GM19043 (cell line): ENCODE data around the gene CALML5.

Experiments used
- ATAC-seq: cut with Tn5 transposase; IDR thresholded peaks from one replicate; pipeline ENCODE4 v1.9.1; 2021; ENCODE audit warnings: low read depth; ENCODE audit not compliant: unreplicated experiment

CALML5 gene

DNA sequence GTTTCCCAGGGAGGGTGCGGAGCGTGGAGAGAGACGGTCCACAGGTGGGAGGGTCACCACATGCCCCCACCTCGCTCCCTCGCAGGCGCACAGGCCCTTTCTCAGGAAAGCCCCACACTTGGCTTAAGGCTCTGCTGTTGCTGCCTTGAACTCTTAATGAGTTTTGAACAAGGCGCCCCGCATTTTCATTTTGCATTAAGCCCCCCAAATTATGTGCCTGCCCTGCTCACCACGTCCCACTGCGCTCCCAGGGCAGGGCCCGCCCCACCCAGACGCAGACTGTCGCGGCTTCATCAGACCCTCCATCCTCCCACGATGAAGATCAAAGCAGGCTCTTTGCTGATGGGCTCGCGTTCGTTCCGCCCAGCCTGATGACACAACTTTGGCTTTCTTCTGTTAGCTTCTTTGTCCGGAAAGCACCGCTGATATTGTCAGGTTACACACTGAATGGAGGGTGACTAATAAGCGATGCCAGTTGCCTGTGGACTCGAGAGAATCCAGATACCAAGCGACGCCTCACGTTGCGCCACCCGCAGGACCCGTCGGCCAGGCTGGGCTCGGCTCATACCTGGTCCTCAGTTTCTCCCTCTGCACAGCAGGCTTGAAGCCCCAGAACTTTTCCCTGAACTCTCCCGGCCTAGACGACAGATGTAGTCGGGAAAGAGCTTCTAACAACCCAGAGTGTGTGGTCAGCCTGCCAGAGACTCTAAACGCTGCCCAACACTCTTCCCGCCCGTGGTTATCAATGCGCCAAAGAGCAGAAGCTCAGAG is 34.9 kb upstream of the CALML5 start:
- no peak for ATAC-seq

DNA sequence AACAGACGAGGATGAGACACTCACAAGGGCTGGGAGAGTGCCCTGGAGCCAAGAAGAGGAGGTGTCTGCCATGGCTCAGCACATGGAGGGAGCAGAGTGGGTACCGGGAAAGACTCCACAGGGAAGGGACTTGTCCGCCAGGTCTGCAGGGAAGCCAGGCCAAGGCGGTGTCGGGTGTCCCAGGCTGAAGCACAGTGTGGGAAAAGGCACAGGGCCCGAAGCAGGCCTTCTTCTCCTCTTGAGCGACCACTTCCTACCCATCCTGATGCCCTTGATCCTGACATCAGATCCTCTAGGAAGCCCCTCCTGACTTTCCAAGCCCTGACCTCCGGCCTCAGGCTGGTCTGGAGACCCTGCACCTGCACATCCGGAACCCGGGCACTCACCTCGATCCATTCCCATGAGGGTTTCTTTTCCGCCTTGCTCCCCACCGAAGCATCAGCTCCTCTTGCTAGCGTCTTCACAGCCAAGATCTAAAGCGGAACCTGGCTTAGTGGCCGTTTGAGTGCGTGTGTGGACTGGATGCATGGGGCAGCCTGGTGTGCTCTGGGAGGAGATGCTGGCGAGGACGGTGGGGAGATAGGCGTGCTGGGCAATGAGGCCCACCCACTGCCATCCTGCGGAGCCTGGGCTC is 33.8 kb upstream of the CALML5 start:
- no peak for ATAC-seq

DNA sequence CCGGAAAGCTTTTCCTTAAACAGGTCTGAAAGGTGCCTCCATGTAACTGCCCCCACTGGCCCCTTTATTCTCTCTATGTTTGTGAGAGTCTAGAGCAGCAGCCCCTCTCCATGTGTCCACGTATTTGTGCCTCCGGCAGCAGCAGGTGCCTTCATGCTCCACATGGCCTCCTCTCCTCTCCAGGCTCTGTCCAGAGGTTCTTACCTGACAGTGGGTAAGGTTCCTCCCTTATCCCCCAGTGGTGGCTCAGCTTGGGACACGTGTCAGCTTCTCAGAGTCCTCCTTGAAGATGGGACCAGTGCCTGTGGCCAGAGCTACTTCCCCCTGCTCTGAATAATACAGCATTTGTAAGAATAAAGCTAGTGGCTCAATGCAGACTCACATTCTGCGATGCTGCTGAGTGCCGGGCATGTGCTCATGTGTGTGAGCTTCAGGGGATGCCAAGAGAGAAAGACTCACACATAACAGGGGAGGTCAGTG is 33.3 kb upstream of the CALML5 start:
- no peak for ATAC-seq

DNA sequence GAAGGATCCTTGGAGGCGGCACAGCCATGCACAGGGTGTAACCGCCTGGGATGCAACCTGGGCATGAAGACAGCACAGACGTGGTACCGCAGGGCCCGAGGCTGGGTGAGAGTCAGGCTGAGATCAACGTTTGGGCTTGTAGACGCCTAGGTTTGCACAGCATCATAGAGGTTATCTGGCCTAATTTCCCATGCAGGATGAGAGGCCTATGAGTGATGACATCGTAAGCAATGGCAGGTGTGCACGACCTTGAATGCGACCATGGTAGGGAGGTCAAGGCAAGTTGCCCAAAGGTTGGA is 32.9 kb upstream of the CALML5 start:
- ATAC-seq = no peak

DNA sequence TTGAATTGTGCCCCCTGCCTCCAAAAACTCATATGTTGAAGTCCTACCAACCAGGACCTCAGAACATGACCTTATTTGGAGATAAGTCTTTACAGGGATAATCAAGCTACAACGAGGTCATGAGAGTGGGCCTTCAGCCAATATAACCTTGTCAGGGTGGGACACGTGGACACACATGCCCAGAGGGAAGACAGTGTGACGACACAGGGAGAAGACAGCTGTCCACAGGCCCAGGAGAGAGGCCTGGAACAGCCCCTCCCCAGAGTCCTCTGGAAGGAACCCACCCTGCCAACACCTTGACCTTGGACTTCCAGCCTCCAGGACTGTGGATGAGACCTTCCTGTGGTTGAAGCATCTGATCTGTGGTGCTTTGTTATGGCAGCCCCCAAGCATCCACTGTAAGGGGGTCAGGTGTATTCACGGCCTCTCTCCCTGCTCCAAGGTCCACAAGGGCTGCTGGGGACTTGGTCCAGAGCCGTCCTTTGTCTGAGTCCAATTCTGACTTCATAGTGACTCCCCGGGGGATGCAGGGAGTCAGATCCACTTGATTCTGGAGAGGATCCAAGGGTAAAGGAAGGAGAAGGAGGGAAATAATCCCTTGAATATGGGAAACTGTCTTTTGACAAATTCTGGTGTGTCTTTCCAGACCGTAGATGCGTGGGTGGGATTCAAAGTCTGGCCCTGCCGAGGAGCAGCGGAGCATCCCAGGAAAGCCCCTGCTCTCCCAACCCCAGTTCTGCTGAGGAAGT is 32.4 kb upstream of the CALML5 start:
- no peak for ATAC-seq

DNA sequence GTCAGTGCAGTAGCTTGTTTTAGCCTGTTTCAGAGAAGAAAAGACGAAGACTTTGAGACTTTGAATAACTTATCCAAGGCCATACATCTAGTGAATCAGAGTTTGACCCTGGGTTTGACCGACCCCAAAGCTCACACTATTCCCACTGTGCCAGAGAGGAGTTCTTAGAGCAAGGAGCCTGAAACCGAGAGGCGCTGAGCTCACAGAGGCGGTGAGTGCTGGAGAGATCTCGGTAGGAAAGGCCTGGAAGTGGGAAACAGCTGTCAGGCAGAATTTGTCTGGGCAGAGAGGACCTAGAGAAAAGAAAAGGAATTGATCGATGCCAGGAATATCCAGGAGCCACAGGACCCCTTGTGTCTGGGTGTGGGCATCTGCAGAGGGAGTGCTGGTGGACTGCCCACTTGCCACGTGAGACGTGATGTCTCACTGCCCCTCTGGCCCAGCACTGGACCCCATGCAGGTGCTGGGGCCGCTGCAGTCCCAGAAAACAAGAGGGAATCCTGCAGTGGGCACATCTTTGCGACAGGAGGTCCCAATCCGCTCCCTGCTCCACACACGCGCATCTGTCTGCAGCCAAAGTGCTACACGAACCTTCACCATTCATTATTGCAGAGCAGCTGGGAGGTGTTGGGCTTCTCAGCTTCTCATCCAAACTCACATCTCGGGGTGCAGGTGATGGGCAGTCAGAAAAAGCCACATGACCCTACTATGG is 31.6 kb upstream of the CALML5 start:
- no peak for ATAC-seq

DNA sequence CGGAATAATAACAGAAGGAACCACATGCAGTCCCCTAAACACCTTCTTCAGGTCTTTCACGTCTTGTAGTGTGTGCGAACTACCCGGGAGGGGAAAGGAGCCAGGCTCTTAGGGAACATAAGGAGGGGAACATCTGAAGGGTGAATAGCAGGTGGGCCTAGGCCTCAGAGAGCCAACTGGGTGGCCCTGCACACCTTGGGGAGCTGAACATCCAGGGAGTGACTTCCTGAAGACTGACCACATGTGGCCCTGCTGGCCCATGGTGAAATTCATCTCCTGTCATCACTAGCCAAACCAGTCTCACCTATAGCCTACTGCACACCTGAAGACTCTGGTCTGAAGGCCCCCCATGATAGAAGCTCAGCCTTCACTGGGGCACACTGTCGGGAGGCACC is 31.0 kb upstream of the CALML5 start:
- ATAC-seq = no peak

DNA sequence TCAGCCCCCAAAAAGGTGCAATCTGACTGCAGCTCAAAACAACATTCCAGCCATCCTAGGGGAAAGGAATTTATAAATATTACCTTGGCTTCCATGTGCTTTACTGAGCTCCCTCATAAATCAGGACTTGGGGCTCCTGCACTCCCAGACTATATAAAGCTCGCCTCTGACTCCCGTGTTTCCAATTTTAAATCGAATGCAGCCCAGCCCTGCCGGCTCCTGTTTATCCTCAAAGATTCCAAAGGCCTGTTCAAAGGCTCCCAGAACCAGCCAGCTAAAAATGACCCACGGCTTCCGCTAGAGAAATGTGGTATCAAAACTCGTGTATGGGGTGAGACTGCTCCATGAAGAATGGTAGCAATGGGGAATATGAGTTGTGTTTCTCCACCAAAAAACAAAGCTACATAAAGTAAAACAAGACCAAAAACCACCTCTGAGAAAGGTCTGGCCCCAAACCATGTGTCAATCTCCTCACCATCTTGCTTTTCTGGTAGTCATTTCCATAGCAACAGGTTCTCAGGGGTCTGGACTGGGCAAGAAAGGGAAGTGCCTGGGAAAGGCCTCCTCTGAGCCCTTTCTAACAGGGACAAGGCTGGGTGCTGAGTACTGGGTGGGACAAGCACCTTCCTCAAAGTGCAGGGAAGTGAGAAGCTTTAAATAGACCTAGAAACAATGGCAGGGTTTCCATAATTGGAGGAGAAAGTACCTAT is 30.5 kb upstream of the CALML5 start:
- no peak for ATAC-seq

DNA sequence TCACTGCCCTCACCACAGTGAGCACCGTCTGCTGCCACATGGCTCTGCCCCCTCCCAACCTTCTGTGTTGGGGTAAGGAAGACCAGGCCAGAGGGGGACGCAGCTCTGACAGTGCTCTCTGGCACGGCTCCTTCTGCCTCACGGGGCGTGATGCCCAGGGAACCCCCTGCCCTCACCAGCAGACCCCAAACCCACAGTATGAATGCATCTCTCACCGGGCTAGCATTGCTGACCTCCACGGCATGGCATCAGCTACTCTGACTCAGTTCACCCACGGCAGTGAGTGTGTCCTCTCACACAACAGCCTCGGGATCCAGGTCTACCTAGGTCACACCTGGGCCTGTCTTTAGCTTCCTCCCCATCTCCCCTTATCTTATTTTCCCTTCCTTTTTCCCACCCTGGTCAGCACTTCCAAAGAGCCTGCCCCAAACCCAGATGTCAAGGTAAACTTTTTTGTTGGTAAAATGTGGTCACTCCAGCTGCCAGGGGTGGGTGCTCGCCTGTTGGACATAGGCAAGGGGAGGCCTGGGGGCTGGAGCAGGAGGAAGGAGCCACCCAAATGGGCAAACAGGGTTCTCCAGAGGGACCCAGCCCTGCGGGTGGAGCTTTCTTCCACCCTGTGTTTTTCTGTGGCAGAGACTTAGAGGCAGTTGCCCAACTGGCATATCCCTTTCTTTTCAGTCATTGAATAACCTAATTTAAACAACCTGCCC is 29.8 kb upstream of the CALML5 start:
- no peak for ATAC-seq

DNA sequence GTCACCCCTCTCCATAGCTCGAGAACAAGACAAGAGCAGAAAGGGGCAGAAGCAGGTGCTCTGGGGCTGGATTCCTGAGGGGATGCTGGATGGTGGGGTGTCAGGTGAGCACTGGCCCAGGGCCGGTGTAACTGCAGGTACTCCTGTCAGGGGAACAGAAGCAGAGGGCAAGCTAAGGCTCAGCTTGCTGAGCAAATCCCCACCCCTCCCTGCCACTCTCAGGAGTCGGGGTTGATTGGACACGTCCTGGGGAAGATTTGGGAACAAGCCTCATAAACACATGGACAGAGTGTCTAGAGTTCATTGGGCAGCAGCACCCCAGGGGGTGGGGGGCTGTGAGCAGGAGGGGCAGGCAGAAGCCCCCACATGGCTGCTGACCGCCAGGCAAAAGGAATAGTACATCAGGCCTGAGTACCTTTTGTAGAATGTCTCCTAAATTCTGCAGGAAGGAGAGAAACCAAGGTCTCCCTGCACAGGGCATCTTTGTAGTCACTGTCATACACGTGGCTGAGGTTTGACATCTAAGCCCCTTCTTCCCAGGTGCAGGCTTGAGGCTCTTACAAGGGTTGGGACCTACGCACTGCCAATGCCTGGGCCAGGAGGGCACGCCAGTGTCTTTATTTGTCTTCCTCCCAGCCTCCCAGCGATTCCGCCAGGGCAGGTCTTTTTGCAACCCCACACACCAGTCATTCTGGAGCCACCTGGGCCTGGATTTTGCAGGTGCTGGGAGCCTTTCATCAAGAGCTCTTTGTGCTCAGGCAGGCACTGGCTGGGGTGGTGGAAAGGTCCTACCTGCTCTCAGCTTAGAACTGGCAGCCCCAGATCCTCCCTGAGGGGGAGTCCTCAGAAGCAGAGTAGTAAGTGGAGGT is 28.2 kb upstream of the CALML5 start:
- ATAC-seq = no peak

DNA sequence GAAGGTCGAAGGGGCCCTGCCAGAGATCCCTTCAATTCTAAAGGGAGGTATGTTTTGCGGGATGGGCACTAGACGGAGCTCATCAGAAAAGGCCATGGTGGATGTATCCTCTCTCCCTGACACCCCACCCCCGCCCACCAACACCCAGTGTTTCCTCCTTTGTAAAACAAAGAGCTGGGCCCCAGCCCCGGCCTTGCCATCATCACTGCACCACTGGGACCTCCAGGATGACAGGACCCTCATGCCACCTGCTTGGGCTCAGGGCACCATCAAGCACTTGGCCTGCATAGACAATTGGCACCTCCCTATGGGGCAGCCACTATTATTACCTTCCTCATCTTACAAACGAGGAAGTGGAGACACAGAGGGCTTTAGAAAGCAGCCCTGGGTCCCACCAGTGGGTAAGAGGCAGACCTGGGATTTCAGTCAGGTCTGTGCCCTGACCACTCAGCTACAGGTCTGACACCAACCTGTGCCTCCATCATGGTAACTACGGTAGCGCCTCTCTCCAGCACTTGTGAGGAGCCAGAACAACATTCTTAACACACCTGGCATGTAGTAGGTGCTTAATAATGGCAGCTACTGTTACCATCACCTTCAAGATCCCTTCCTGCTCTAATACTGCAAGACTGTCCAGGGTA is 27.4 kb upstream of the CALML5 start:
- no peak for ATAC-seq

DNA sequence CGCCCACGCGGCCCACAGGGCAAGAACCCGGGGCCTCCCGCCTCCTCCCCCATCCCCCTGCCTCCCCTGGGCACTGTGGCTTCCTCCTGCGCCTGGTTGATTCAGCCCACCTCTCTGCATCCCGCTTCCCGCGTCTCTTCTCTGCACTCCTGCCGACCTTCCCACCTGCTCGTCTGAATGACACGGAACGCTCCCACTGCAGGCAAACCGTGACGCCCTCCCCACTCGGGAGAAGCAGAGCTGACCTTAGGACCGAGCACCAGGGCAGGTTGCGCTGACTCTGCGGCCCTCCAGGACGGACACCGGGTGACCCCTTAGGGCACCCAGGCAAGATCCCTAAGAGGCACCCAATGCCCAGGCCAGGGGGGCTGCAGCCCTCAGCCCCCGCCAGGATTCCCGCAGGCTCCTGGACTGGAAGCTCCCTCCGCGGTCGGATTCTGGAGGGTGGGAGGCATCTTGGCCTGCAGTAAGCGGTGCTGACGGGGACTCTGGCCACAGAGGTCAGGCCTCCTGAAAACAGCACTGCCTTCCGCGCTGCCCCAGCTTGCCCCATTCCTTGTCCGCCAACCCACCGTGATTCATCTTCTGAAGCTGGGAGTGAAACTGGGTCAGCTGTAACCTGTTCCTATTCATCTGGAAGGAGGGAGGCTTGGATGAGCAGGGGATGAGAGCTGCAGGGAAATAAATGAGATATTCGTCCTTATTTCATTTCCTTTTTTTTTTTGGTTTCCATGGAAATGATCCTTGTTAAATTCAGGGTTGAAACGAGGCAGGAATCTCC is 26.4 kb upstream of the CALML5 start:
- no peak for ATAC-seq

DNA sequence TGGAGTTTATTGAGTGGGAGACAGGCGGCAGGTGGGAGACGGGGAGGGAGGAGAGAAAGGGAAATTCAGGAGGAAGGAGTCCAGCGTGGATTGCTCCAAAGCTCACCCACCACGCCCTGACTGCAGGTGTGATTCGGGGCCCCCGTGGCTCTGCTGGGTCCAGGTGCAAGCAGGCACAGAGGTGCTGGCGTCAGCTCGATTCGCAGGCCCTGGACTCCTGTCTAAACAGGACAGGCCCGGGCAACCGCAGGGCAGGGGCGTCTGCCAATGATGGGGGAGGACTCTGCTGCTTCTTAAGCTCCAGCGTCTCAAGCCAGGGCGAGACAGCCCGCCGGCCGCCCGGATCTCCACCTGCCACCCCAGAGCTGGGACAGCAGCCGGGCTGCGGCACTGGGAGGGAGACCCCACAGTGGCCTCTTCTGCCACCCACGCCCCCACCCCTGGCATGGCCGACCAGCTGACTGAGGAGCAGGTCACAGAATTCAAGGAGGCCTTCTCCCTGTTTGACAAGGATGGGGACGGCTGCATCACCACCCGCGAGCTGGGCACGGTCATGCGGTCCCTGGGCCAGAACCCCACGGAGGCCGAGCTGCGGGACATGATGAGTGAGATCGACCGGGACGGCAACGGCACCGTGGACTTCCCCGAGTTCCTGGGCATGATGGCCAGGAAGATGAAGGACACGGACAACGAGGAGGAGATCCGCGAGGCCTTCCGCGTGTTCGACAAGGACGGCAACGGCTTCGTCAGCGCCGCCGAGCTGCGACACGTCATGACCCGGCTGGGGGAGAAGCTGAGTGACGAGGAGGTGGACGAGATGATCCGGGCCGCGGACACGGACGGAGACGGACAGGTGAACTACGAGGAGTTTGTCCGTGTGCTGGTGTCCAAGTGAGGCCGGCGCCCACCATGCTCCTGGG is 25.5 kb upstream of the CALML5 start, which contains the start of gene CALML3:
TSS of gene CALML3 (plus strand) at position 321 of the 920 bp plus-strand sequence. CDS start at position 446, 125 bp downstream.
- no peak for ATAC-seq

DNA sequence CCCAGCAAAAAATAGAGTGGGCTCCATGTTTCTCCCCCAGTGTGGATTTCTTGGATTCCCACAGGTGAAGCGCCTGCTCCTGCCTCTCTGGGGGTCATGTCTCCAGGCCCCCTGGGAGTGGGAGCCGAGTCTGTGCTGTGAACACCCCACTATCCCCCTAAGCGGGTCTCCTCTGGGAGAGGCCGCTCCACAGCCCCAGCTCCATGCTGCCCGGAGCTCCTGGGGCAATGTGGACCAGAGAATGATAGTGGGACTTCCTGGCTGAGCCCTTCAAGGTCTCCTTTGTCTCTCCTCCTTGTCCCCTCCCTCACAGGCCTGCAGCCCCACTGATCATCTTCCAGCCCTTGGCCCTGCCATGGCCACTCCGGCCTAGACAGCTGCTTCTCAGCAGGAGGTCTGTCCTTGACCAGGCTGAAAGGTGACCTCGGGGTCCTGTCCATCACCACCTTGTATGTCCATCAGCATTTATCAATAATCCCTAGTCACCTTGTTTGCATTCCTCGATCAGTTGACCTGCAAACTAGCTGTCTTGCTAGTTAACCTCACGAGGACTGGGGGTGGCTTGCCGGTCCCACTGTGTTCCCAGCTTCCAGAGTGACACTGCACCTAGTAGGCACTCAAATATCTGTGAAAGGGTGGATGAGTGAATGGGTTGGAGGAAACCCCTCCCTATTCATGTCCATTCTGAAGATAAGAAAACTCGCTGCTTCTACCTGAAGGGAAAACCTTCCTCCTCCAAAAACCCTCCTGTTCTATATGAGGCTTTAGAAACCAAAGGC is 24.6 kb upstream of the CALML5 start:
- no peak for ATAC-seq

DNA sequence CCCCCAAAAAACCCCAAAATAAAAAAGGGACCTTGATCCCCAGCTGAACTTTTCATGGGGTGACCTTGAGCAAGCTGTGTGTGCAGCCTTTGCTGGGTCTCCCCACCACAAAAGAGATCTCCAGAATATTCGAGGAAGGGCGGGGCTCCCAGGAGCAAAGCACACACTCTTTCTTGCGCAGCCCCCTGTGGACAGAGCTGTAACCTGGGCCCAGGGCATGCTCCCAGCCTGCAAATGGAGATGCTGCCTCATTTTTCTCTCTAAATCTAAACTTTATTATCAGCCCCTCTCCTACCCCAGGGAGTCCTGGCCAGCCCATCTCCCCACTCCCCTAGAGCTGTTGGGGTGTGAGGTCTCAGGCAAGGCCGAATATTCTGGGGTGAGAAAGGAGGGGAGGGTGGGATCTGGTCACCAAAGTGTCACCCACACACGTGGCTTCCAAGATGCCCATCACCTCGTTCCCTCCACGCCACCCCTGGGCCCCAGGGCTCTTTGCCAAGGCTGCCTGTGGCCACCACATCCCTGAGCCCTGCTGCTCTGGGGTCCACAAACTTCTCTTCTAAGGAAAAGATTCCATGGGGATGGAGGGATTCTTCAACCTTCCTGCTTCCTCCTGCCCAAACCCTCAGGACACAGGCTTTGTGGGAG is 23.7 kb upstream of the CALML5 start:
- ATAC-seq = no peak
